NT2/D1 (cell line): ENCODE data around the gene FAM186B.

Experiments
- DNase-seq: peaks from one replicate; pipeline ENCODE4 v3.0.0-alpha.2; 2011; ENCODE audit warnings: low read depth, low spot score
- H3K27me3 ChIP-seq: 2 replicates; pipeline ENCODE4 v1.6.0; 2011; ENCODE audit warnings: mild to moderate bottlenecking; ENCODE audit not compliant: insufficient read length, insufficient read depth
- H3K36me3 ChIP-seq: 2 replicates; pipeline ENCODE4 v1.6.1; 2011; ENCODE audit warnings: mild to moderate bottlenecking, low read length, mixed read lengths; ENCODE audit not compliant: insufficient read depth, insufficient read length
- H3K4me1 ChIP-seq: 2 replicates; pipeline ENCODE4 v1.5.1; 2011; ENCODE audit not compliant: insufficient read depth, insufficient read length
- H3K4me3 ChIP-seq: 2 replicates; pipeline ENCODE4 v1.5.1; 2011; ENCODE audit warnings: low read depth; ENCODE audit not compliant: insufficient read length
- H3K9ac ChIP-seq: 2 replicates; pipeline ENCODE4 v1.6.0; 2011; ENCODE audit warnings: low read depth; ENCODE audit not compliant: insufficient read length
- H3K9me3 ChIP-seq: 2 replicates; pipeline ENCODE4 v1.5.1; 2011; ENCODE audit warnings: mild to moderate bottlenecking, low read length; ENCODE audit not compliant: insufficient read depth
- SUZ12 ChIP-seq: IDR thresholded peaks from 2 replicates; pipeline ENCODE4 v1.6.1; 2011; ENCODE audit not compliant: insufficient read length, insufficient read depth; ENCODE audit errors: extremely low read depth
- YY1 ChIP-seq: IDR thresholded peaks from 2 replicates; pipeline ENCODE4 v1.6.1; 2011; ENCODE audit not compliant: insufficient read length, insufficient read depth
- ZNF274 ChIP-seq: IDR thresholded peaks from 2 replicates; pipeline ENCODE4 v1.6.1; 2011; ENCODE audit warnings: mild to moderate bottlenecking, low read depth, low read length

Gene FAM186B

DNA sequence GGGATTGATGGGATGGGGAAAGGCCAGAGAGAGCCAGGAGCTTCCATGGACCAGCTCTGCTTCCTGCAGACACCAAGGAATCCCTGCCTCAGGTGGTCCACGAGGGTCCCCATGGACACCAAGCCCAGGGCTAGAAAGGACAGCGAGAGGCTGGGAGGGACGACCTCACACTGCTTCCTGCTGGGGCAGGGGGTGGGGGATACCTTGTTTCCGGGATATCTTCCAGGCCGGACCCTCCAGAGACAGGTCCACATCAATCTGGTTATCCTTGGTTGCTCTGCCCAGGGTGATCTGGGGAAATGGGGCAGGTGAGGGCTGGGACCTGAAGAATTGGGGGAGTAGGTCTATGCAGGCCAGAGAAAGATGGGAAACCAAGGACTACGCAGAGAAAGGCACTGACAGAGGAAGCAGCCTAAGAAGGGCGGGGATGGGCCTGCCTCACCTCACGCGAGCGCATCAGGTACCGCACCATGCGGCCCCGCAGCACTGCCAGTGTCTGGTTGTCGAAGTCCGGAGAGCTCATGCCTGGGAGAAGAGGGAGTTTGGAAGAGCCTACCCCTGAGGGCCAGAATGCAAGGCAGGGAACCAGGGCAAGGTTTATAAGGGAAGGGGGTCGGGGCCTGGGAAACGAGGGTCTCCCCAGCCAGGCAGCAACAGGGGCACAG is 46.3 kb downstream of the FAM186B start:
- no peak overlapping the region for H3K9ac ChIP-seq
- DNase-seq = no peak
- no peak overlapping the region for H3K4me3 ChIP-seq
- H3K36me3 ChIP-seq = peaks cover 88% of the 10 kb centered on the region
- no peaks in the 10 kb centered on the region for H3K9me3 ChIP-seq
- H3K4me1 ChIP-seq = no peaks in the 10 kb centered on the region
- no peaks in the 10 kb centered on the region for H3K27me3 ChIP-seq
- TF ChIP-seq SUZ12 (no peak), ZNF274 (no peak), YY1 (no peak)

DNA sequence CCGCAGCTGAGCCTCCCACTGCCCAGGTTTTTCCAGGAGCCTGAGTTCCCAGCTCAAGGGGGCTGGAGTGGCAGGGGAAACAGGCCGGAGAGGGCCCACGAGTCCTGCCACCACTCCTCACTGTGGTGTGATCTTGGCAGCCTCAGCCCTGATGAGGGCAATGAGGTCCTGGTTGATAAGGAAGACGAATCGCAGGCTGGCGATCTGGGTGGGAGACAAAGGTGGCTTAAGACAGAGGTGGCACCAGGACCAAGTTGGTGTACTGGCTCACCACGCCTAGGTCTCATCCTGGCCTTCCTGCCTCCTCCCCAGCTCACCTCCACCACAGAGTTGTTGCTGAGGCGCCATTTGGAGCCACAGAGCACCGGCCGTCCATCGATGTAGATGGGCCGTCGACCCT is 46.9 kb downstream of the FAM186B start:
- Histone ChIP-seq H3K4me1 (no peaks in the 10 kb centered on the region), H3K9me3 (no peaks in the 10 kb centered on the region), H3K4me3 (no peak overlapping the region), H3K36me3 (peaks cover 82% of the 10 kb centered on the region), H3K27me3 (no peaks in the 10 kb centered on the region), H3K9ac (no peak overlapping the region)
- TF ChIP-seq YY1 = no peak
- DNase-seq = no peak

DNA sequence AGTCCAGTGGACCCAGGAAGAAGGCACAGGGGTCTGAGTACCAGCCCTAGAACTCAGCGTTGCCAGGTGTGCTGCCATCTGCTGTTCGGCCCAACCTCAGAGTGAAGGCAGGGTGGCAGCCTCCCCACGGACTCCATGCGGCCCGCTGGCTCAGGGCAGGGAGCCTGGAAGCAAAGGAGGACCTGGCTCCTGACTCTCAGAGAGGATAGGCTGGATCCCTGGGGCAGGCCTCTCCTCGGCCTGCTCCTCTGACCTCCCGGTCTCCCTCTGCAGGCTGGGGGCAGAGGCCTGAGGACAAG is 47.6 kb downstream of the FAM186B start:
- Histone ChIP-seq H3K36me3 (peaks cover 75% of the 10 kb centered on the region), H3K4me1 (no peaks in the 10 kb centered on the region), H3K9me3 (no peaks in the 10 kb centered on the region), H3K9ac (no peak overlapping the region), H3K4me3 (no peak overlapping the region), H3K27me3 (no peaks in the 10 kb centered on the region)
- no peak for DNase-seq
- TF ChIP-seq YY1 (no peak), ZNF274 (no peak), SUZ12 (no peak)

DNA sequence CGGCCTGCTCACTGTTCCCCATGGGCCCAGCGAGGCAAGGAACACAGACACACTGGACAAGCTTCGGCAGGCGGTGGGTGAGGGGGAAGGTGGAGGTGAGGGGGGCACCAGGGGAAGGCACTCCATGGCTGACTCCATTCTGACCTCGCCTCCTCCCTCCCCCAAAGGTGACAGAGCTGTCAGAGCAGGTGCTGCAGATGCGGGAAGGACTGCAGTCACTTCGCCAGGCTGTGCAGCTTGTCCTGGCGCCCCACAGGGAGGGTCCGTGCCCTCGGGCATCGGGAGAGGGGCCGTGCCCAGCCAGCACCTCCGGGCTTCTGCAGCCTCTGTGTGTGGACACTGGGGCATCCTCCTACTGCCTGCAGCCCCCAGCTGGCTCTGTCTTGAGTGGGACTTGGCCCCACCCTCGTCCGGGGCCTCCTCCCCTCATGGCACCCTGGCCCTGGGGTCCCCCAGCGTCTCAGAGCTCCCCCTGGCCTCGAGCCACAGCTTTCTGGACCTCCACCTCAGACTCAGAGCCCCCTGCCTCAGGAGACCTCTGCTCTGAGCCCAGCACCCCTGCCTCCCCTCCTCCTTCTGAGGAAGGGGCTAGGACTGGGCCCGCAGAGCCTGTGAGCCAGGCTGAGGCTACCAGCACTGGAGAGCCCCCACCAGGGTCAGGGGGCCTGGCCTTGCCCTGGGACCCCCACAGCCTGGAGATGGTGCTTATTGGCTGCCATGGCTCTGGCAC is 48.1 kb downstream of the FAM186B start:
- Histone ChIP-seq H3K4me1 (no peaks in the 10 kb centered on the region), H3K9me3 (no peaks in the 10 kb centered on the region), H3K27me3 (no peaks in the 10 kb centered on the region), H3K4me3 (no peak overlapping the region), H3K36me3 (peaks cover 70% of the 10 kb centered on the region), H3K9ac (no peak overlapping the region)
- no peak for DNase-seq
- TF ChIP-seq SUZ12 (no peak), YY1 (no peak), ZNF274 (no peak)

DNA sequence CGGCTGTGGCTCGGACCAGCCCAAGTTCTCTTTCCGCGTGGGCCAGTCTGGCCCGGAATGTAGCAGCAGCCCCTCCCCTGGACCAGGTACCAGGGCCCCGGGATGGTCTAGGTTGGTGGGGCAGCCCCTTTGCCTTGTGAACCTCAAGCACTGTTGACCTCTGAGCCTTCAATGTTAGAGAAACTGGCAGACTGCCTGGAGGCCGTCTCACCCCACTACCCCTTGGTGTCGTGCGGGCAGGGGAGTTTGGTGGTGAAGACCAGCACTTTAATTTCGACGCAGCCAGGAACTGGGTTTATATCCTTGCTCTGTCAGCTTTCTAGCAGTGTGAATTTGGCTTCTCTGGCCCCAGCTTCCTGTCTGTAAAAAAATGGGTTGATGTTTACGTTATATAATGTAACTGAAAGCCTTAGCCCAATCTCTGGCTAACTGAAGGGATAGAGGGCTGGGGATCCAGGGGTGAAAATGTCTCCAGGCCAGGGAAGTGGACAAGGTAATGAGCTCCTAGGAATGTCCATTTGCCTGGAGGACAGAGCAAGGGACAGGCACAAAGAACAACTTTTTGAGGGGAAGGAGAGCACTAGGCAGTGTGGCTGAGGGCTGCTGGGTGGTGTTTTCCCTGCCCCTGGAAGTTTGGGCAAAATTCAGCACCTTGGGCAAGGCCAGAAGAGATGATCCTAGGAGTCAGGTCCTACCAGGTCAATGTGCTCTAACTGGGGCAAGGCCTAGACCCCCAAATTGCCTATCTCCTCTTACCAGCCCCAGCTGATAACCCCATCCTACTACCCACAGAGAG is 48.9 kb downstream of the FAM186B start:
- Histone ChIP-seq H3K27me3 (no peaks in the 10 kb centered on the region), H3K4me1 (no peaks in the 10 kb centered on the region), H3K4me3 (no peak overlapping the region), H3K9ac (no peak overlapping the region), H3K36me3 (peaks cover 63% of the 10 kb centered on the region), H3K9me3 (no peaks in the 10 kb centered on the region)
- DNase-seq = no peak
- TF ChIP-seq SUZ12 = no peak
- no peak for TF ChIP-seq ZNF274
- TF ChIP-seq YY1 = no peak

DNA sequence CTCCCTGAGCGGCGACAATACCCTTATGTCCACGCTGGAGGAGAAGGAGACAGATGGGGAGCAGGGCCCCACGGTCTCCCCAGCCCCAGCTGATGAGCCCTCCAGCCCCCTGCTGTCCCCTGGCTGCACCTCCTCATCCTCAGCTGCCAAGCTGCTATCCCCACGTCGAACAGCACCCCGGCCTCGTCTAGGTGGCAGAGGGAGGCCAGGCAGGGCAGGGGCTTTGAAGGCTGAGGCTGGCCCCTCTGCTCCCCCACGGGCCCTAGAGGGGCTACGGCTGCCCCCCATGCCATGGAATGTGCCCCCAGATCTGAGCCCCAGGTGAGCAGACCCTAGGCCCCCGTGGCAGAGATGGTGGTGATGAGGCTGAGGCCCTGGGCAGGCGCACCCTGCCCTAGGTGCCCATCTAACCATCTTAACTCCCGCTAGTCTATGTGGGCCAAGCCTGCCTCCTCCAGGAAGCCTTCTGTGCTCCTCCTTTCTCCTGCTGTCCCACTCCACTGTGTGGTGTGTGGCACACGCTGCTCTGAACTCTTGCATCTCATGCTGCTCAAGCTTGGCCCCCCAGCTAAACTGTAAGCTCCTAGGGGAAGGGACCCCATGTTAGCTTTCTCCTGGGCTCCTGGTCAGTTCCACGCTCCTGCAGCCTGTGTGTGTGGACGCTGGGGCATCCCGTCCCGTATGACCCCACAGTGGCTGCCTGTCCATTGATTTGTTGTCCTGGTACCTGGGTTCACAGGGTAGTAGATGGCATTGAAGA is 49.6 kb downstream of the FAM186B start:
- TF ChIP-seq ZNF274 = no peak
- no peak for TF ChIP-seq SUZ12
- no peak for TF ChIP-seq YY1
- Histone ChIP-seq H3K9me3 (no peaks in the 10 kb centered on the region), H3K4me3 (no peak overlapping the region), H3K4me1 (no peaks in the 10 kb centered on the region), H3K36me3 (peaks cover 55% of the 10 kb centered on the region), H3K9ac (no peak overlapping the region), H3K27me3 (no peaks in the 10 kb centered on the region)
- DNase-seq = no peak

DNA sequence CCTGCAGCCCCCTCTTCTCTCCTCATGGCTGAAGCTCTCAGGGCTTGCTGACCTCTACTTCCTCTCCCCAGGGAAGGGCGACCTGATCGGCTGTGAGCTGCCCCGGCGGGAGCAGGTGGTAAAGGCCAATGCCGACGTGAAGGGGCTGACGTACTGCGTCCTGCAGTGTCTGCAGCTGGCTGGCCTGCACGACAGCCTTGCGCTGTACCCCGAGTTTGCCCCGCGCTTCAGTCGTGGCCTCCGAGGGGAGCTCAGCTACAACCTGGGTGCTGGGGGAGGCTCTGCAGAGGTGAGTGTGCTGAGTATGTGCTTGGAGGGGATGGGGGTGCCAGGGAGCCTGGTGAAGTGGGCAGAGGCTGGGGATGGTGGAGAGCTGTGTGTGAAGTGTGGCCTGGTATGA is 51.2 kb downstream of the FAM186B start:
- H3K4me3 ChIP-seq = no peak overlapping the region
- no peaks in the 10 kb centered on the region for H3K9me3 ChIP-seq
- H3K27me3 ChIP-seq = no peaks in the 10 kb centered on the region
- DNase-seq = no peak
- H3K4me1 ChIP-seq = peaks cover 2% of the 10 kb centered on the region
- H3K9ac ChIP-seq = peak overlapping the region; percentile 21
- TF ChIP-seq SUZ12 (no peak), YY1 (no peak), ZNF274 (no peak)
- H3K36me3 ChIP-seq = peaks cover 39% of the 10 kb centered on the region
